Measurements from ENCODE around the gene CRYBG2. TPM values are rescaled to one million over a fixed set of nuclear protein-coding genes. Genes with fewer than 3 reads are reported as not detected.

Gene CRYBG2
- total RNA-seq, 2 experiments from 2014 or later: 1.3 to 1.4 TPM

DNA sequence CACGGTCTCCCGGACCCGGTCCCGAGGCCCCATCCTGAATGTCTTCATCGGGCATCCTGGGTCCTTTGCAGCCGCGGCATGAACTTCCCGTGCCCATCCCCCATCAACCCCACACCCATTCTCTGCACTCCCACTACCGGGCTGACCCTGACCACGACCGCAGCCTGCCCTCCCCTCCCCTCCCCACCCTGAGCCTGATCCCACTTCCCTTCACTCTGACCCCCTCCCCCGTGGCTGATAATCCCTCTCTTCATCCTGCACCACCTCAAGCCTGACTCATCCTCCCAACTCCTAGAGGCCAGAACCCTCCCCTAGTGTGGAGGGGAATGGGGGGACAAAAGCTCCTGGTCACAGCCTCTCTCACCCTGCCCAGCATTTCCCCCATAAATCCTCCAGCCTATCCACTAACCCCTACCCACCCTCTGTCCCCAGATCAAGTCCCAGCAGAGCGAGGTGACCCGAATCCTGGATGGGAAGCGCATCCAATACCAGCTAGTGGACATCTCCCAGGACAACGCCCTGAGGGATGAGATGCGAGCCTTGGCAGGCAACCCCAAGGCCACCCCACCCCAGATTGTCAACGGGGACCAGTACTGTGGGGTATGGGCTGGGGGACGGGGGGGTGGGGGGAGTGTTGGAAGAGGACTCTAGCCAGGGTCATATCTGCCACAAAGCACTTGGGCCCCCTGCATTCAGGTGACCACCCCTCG, 73.4 kb downstream of the CRYBG2 start:
- H3K36me3 Mint-ChIP-seq (ENCODE audit: low read depth): peaks cover 61% of the 10 kb centered on the region
- H3K4me1 Mint-ChIP-seq (ENCODE audit: low read depth): peaks cover 89% of the 10 kb centered on the region
- ChIA-PET CTCF (interaction anchor here (0.5 to 1.9 kb wide), 9 partner anchors 8 to 1461 kb away, joined by 3 to 17 read pairs (median 5); partner anchors contain the start of gene CD52), POLR2A (interaction anchor here (1.1 to 20.7 kb wide), 8 partner anchors 8 to 220 kb away, joined by 3 to 977 read pairs (median 8); partner anchors contain the start of genes CD52, CEP85, DHDDS and UBXN11)
- Histone ChIP-seq H3K9me3 (ENCODE audit: control insufficient read depth in 1 of 2, insufficient read depth in 1 of 2, low read length in 2 of 2) (no peaks in the 10 kb centered on the region), H3K27me3 (ENCODE audit: control insufficient read depth in 1 of 2, insufficient read depth in 2 of 2, low read length in 2 of 2) (no peaks in the 10 kb centered on the region), H3K36me3 (ENCODE audit: insufficient read depth, low read length) (peaks cover 37% of the 10 kb centered on the region), H3K27ac (ENCODE audit: low read depth in 1 of 2, low read length in 2 of 2) (peak overlapping the region; percentile 71 to 91), H3K4me1 (ENCODE audit: insufficient read depth, low read length) (peaks cover 95% of the 10 kb centered on the region), H3K4me3 (ENCODE audit: low read length) (peak overlapping the region; percentile 72)
- no peaks in the 10 kb centered on the region for H3K27me3 Mint-ChIP-seq
- ATAC-seq (ENCODE audit: poor library complexity) (no peak), DNase-seq (peak in 6 of 14 experiments; percentile 18 to 57 (median 43))
- TF ChIP-seq, protein P1, sequence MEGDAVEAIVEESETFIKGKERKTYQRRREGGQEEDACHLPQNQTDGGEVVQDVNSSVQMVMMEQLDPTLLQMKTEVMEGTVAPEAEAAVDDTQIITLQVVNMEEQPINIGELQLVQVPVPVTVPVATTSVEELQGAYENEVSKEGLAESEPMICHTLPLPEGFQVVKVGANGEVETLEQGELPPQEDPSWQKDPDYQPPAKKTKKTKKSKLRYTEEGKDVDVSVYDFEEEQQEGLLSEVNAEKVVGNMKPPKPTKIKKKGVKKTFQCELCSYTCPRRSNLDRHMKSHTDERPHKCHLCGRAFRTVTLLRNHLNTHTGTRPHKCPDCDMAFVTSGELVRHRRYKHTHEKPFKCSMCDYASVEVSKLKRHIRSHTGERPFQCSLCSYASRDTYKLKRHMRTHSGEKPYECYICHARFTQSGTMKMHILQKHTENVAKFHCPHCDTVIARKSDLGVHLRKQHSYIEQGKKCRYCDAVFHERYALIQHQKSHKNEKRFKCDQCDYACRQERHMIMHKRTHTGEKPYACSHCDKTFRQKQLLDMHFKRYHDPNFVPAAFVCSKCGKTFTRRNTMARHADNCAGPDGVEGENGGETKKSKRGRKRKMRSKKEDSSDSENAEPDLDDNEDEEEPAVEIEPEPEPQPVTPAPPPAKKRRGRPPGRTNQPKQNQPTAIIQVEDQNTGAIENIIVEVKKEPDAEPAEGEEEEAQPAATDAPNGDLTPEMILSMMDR (IDR thresholded peaks at IDR 0.05): no peak
- intact Hi-C loops (cut with DNase I, micrococcal nuclease): loop anchor here in 1 of 2 experiments (5.0 kb wide), 1 partner anchor 192 kb away; the partner anchor contains the start of gene HMGN2
- no peaks in the 10 kb centered on the region for H3K9me3 Mint-ChIP-seq
- peak overlapping the region; percentile 95 for H3K27ac Mint-ChIP-seq
- H3K4me3 Mint-ChIP-seq: peak overlapping the region; percentile 92

DNA sequence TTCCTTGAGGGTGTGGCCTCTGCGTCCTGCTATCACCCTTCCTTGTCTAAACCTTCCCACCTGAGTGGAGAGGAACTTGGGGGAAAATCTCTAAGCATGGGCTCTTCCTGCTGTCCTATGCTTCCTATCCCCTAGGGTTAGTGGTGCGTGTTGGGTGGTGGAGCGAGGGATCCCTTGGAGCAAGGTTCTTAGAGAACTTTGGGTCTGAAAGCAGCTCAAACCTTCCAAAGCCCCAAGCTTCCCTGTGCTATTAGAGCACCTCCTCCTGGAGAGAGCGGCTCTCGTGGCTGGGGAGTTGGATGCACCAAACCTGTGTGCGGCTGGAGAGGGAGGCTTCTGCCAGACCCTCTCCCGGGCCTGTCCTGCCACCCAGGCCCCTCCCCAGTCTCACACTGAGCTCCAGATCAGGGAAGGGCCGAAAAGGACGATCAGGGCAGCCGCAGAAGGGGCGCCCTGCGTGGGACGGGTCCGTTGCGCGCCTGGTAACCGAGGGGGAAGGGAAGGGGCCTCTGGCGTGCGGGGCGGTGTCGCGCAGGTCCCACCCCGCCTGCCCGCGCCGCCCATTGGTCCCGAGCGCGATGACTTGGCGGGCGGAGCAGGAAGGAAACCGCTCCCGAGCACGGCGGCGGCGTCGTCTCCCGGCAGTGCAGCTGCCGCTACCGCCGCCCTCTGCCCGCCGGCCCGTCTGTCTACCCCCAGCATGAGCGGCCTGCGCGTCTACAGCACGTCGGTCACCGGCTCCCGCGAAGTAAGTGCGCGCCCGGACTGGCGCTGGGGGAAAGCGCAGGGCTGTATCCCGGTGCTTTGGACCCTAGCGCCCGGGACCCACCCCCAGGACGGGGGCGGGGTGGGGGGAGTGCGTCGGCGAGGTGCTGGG, 74.2 kb downstream of the CRYBG2 start, which contains the start of gene SH3BGRL3:
Gene SH3BGRL3 (plus strand): TSS at position 631 of the 877 bp plus-strand sequence. CDS start 70 bp downstream, at position 701.
- H3K4me3 ChIP-seq (ENCODE audit: low read length): peak within 1 kb of the TSS; percentile 72
- ATAC-seq (ENCODE audit: poor library complexity) (peak; percentile 63), DNase-seq (peak; percentile 67 to 93 (median 86))
- Mint-ChIP-seq H3K4me1 (ENCODE audit: low read depth) (peaks cover 83% of the 10 kb centered on the region), H3K27ac (peak within 1 kb of the TSS; percentile 95), H3K4me3 (peak within 1 kb of the TSS; percentile 92), H3K27me3 (no peaks in the 10 kb centered on the region), H3K36me3 (ENCODE audit: low read depth) (peaks cover 62% of the 10 kb centered on the region), H3K9me3 (no peaks in the 10 kb centered on the region)
- CTCF ChIA-PET: interaction anchor here (0.9 to 1.9 kb wide), 13 partner anchors 9 to 137 kb away, joined by 3 to 17 read pairs (median 5); partner anchors contain the start of genes CD52, CEP85 and UBXN11
- intact Hi-C loops (cut with DNase I, micrococcal nuclease): loop anchor here in 1 of 2 experiments (5.0 kb wide), 2 partner anchors 42 to 193 kb away; partner anchors contain the start of gene HMGN2
- H3K9me3 ChIP-seq (ENCODE audit: control insufficient read depth in 1 of 2, insufficient read depth in 1 of 2, low read length in 2 of 2): no peaks in the 10 kb centered on the region
- peaks cover 90% of the 10 kb centered on the region for H3K4me1 ChIP-seq (ENCODE audit: insufficient read depth, low read length)
- H3K27ac ChIP-seq (ENCODE audit: low read depth in 1 of 2, low read length in 2 of 2): peak within 1 kb of the TSS; percentile 84 to 91
- POLR2A ChIA-PET: interaction anchor here (1.0 to 20.7 kb wide), 9 partner anchors 9 to 221 kb away, joined by 3 to 977 read pairs (median 6); partner anchors contain the start of genes CD52, CEP85, UBXN11 and ZNF593
- TF ChIP-seq, protein P1 (IDR thresholded peaks at IDR 0.05): no peak
- peaks cover 37% of the 10 kb centered on the region for H3K36me3 ChIP-seq (ENCODE audit: insufficient read depth, low read length)
- no peaks in the 10 kb centered on the region for H3K27me3 ChIP-seq (ENCODE audit: control insufficient read depth in 1 of 2, insufficient read depth in 2 of 2, low read length in 2 of 2)

All from CD4-positive, alpha-beta T cell (primary cell).